HG02981 (cell line): ENCODE measurements around the gene BLOC1S3.
"Not testable (repeated sequence)": the region's sequence is repeated elsewhere in the genome, so short reads cannot be mapped to it uniquely, and the experiment has no call there.

Experiments used
- ATAC-seq: cut with Tn5 transposase; IDR thresholded peaks from one replicate; pipeline ENCODE4 v1.9.1; 2021; ENCODE audit warnings: mild to moderate bottlenecking, moderate library complexity; ENCODE audit not compliant: unreplicated experiment

The BLOC1S3 gene

DNA sequence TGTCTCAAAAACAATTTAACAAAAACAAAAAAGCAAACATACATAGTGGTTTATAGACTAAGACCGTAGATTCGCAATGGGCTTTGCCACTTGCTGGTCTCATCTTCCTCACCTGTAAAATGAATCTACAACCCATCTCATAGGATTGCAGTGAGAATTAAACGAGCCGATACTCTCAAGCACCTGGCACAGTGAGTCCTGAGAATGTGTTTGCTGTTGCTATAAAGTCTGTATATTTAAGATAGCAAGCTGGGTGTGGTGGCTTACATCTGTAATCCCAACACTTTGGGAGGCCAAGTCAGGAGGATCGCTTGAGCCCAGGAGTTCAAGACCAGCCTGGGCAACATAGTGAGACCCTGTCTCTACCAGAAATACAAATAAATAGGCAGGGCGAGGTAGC is 44.1 kb downstream of the BLOC1S3 start:
- ATAC-seq = no peak

DNA sequence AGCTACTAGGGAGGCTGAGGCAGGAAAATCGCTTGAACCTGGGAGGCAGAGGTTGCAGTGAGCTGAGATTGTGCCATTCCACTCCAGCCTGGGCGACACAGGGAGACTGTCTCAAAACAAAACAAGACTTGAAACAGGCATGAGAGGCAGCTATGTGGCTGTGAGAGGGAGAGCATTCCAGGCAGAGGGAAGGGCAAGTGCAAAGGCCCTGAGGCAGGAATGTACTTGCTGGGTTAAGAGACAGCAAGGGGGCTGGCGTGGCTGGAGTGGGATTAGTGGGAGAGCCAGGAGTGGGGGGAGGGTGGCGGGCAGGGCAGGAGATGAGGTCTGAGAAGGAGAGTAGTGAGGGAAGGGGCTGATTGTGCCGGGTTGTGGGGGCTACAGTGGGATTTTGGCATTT is 45.3 kb downstream of the BLOC1S3 start:
- no peak for ATAC-seq

DNA sequence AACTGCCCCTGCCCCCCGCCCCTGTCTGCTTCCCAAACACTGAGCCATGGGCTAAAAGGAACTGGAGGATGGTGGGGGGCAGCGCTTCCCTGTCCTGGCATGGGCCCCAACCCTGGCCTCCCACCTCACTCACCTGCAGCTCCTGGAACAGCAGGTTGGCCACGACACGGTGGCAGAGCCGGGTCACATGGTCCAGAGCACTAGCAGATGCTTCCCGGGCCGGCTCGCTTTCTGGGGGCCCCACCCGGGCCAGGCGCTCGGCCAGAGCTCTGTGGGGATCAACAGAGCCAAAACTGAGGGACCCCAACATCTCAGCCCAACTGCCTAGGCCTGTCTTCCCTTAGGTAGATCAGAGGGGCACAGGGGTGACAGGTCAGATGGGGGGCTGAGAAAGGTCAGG is 46.1 kb downstream of the BLOC1S3 start:
- ATAC-seq = no peak

DNA sequence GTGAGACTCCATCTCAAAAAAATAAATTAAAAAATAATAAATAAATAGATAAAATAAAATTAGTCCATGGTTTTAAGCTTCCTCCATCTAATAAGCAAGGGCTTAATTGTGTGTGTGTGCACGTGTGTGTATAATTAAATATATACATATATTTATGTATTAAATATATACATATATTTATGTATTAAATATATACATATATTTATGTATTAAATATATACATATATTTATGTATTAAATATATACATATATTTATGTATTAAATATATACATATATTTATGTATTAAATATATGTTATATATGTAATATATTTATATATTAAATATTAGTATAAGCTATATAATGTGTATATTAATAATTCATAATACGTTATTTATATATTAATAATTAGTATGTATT is 50.5 kb downstream of the BLOC1S3 start:
- ATAC-seq = not testable (repeated sequence)
